HepG2 (cell line): ENCODE data around the gene SAXO2. TPM values are rescaled to one million over a fixed set of nuclear protein-coding genes. Genes with fewer than 3 reads are reported as not detected.
"Not testable (repeated sequence)": the region's sequence is repeated elsewhere in the genome, so short reads cannot be mapped to it uniquely, and the experiment has no call there.

Source experiments
- ATAC-seq: fragments of 200-7000 bp; cut with Tn5 transposase; 3 replicates; pipeline ENCODE4 v1.9.1; 2020; ENCODE audit warnings: mild to moderate bottlenecking, moderate library complexity
- BruUV-seq: library from RNA; stranded (reverse); fragments of 400-500 nt; replicated peaks from 2 replicates; lab custom pipeline; 2021; lab: Mats Ljungman, UMichigan
- CTCF ChIA-PET: fragments of 300-600 bp; formaldehyde crosslinking; extraction: SDS; loops from one replicate; lab custom pipeline; 2021; ENCODE audit warnings: low total read pairs, inconsistent platforms, low intra/inter-chr PET ratio; lab: Yijun Ruan, JAX
- POLR2A ChIA-PET: fragments of 350-600 bp; sonication (Branson Sonifier 250); formaldehyde crosslinking; loops from one replicate; lab custom pipeline; 2020; ENCODE audit warnings: antibody characterized with exemption, inconsistent platforms; lab: Yijun Ruan, JAX
- DNase-seq: peaks from one replicate; pipeline ENCODE4 v3.0.0-alpha.2; 2015; ENCODE audit warnings: low spot score
- FAIRE-seq: peaks from 3 replicates; lab custom pipeline; 2011; peaks lifted over from hg19 to GRCh38; lab: Jason Lieb, UNC
- H2AFZ ChIP-seq: one replicate; pipeline ENCODE4 v1.6.1; 2011; ENCODE audit warnings: low read length, inconsistent platforms
- H3K27ac ChIP-seq: fragments of 300-600 bp; 3 replicates; pipeline ENCODE4 v1.8.0; 2011; ENCODE audit warnings: mixed run types, mild to moderate bottlenecking, mixed read lengths, low read length, inconsistent platforms; ENCODE audit not compliant: insufficient read depth; ENCODE audit errors: extremely low read length
- H3K27me3 ChIP-seq, 2 experiments: fragments of 200-600 bp in 1 of 2; 2 replicates in 1 of 2; 3 replicates in 1 of 2; pipeline versions ENCODE4 v1.6.0 to v1.8.0; 2011; ENCODE audit warnings: low read length in 2 of 2, mild to moderate bottlenecking in 2 of 2, moderate library complexity in 2 of 2, inconsistent platforms in 1 of 2; ENCODE audit not compliant: insufficient read depth in 2 of 2, control insufficient read depth in 1 of 2
- H3K36me3 ChIP-seq, 2 experiments: fragments of 200-600 bp in 1 of 2; replicated peaks in 1 of 2; 2 replicates in 1 of 2; 3 replicates in 1 of 2; pipeline versions ENCODE4 v1.5.1 to v1.8.0; 2011; ENCODE audit warnings: low read length in 2 of 2, inconsistent platforms in 1 of 2; ENCODE audit not compliant: insufficient read depth in 2 of 2, control insufficient read depth in 1 of 2
- H3K4me1 ChIP-seq: 2 replicates; pipeline ENCODE4 v1.5.1; 2012; ENCODE audit warnings: low read length, inconsistent platforms; ENCODE audit not compliant: insufficient read depth
- H3K4me2 ChIP-seq: 2 replicates; pipeline ENCODE4 v1.6.0; 2011; ENCODE audit warnings: low read depth, low read length, inconsistent platforms
- H3K4me3 ChIP-seq, 3 experiments: fragments of 200-600 bp in 1 of 3; sonication (generic), shearing (Covaris generic) in 1 of 3; replicated peaks in 1 of 3; 2 replicates each; pipeline ENCODE4 v1.5.1; 2011 to 2016; ENCODE audit warnings: low read length in 3 of 3, inconsistent platforms in 2 of 3, low read depth in 2 of 3, mild to moderate bottlenecking in 2 of 3, control low read depth in 1 of 3, mixed read lengths in 1 of 3; ENCODE audit not compliant: insufficient read depth in 1 of 3
- H3K79me2 ChIP-seq: one replicate; pipeline ENCODE4 v1.6.1; 2011; ENCODE audit warnings: low read length, inconsistent platforms; ENCODE audit not compliant: insufficient read depth
- H3K9ac ChIP-seq: 2 replicates; pipeline ENCODE4 v1.6.0; 2011; ENCODE audit warnings: mild to moderate bottlenecking, low read depth, low read length, inconsistent platforms; ENCODE audit not compliant: insufficient read depth
- H3K9me3 ChIP-seq: 2 replicates; pipeline ENCODE4 v1.5.1; 2012; ENCODE audit warnings: mild to moderate bottlenecking, low read length
- H4K20me1 ChIP-seq: 2 replicates; pipeline ENCODE4 v1.6.0; 2011; ENCODE audit warnings: inconsistent platforms, mild to moderate bottlenecking, low read length, moderate library complexity; ENCODE audit not compliant: insufficient read depth
- CEBPG ChIP-seq: IDR thresholded peaks from 2 replicates; pipeline ENCODE4 v1.6.1; 2016
- CTCF ChIP-seq: sonication (generic); formaldehyde crosslinking; IDR thresholded peaks from 2 replicates; pipeline ENCODE4 v1.5.0; 2020; ENCODE audit warnings: mild to moderate bottlenecking, missing genetic modification reagents, moderate library complexity
- MAFK ChIP-seq, 2 experiments: IDR thresholded peaks in 1 of 2; conservative IDR thresholded peaks in 1 of 2; 2 replicates each; pipeline ENCODE4 v1.6.1; 2011; ENCODE audit warnings: improper control_type of control experiment in 2 of 2, low read length in 2 of 2
- SMC3 ChIP-seq: IDR thresholded peaks from 2 replicates; pipeline ENCODE4 v1.6.1; 2011; ENCODE audit warnings: low read length, improper control_type of control experiment
- STAG1 ChIP-seq: sonication (generic); formaldehyde crosslinking; IDR thresholded peaks from 2 replicates; pipeline ENCODE4 v1.4.0; 2020; ENCODE audit warnings: missing genetic modification reagents
- WGBS: methylation state at CpG from one replicate; pipeline ENCODE4 v1.1.6; 2017; ENCODE audit warnings: low lambda C conversion rate; 5-methylcytosine and 5-hydroxymethylcytosine counted together
- in situ Hi-C: cut with HindIII; loops from 2 replicates; pipeline ENCODE4 v1.10.0; 2017; ENCODE audit warnings: low pct_unique_long_range_greater_than_20kb; ENCODE audit not compliant: extremely low pct_ligation_motif_present
- intact Hi-C: fragments of 100-400 bp; cut with micrococcal nuclease; formaldehyde crosslinking; loops from one replicate; pipeline ENCODE4 v1.10.0; 2022; ENCODE audit not compliant: unreplicated experiment
- polyA plus RNA-seq, 8 experiments: library from polyadenylated mRNA; depleted of rRNA in 3 of 8; stranded (reverse) in 7 of 8; unstranded in 1 of 8; fragments of >200 nt; fragmentation: Illumina TruSeq in 4 of 8; extraction: Trizol in 4 of 8; gene quantifications; 2 replicates each; pipeline versions ENCODE4 v1.2.1 to v1.2.3, GENCODE V29; 2011 to 2016; ENCODE audit warnings: low read depth in 4 of 8, missing spikeins in 1 of 8, mixed read lengths in 1 of 8; ENCODE audit not compliant: insufficient read depth in 1 of 8
- total RNA-seq, 5 experiments: library from RNA; depleted of rRNA; stranded (reverse); fragments of >200 nt; fragmentation: Illumina TruSeq; extraction: Trizol; gene quantifications; 2 replicates each; pipeline ENCODE4 v1.2.3, GENCODE V29; 2016; ENCODE audit warnings: low read depth in 1 of 5

The SAXO2 gene
- total and polyA plus RNA-seq, 2 of the 13 experiments (the other 11 are each of a cell fraction or from before 2014, with no cell fraction given): 0.01 to 1.5 TPM

- H3K79me2 ChIP-seq, BruUV-seq, CTCF ChIA-PET, H3K27me3 ChIP-seq, H3K9ac ChIP-seq, H2AFZ ChIP-seq, intact Hi-C loops, H3K4me1 ChIP-seq, H3K4me3 ChIP-seq, H3K4me2 ChIP-seq, H4K20me1 ChIP-seq, H3K36me3 ChIP-seq, H3K27ac ChIP-seq, FAIRE-seq, H3K9me3 ChIP-seq, POLR2A ChIA-PET, DNase-seq, ATAC-seq, in situ Hi-C loops: not testable (repeated sequence)
- TF ChIP-seq MAFK (conservative IDR thresholded peaks at IDR 0.05 in 1 of 2, IDR thresholded peaks at IDR 0.05 in 1 of 2; ENCODE audit: low read length in 2 of 2): peak in 1 of 2 experiments; percentile 31; a peak in 1 of 4 replicates
- 94% methylated on average over 2 of the region's 2 CpGs for WGBS
Measured at GRCh38 chr15:82216092-82216491, 46.5 kb upstream of the SAXO2 start.

GRCh38 chr15:82221535-82221934 lies 41.1 kb upstream of the SAXO2 start:
- H3K4me3 ChIP-seq, POLR2A ChIA-PET, H3K79me2 ChIP-seq, BruUV-seq, H3K27me3 ChIP-seq, H3K27ac ChIP-seq, H3K9ac ChIP-seq, intact Hi-C loops, H3K9me3 ChIP-seq, H2AFZ ChIP-seq, in situ Hi-C loops, H3K36me3 ChIP-seq, CTCF ChIA-PET, H3K4me2 ChIP-seq, H3K4me1 ChIP-seq, H4K20me1 ChIP-seq: not testable (repeated sequence)
- FAIRE-seq (peak; percentile 59), ATAC-seq (peak; percentile 86), DNase-seq (peak; percentile 29)
- WGBS: 73% methylated on average over 2 of the region's 2 CpGs
- TF ChIP-seq SMC3 (0 out of 2 replicates have a peak, but pooled peaks have one; percentile 31), CEBPG (CRISPR knock-in tag) (peak; percentile 60), CTCF (CRISPR knock-in tag) (peak; percentile 57), STAG1 (peak; percentile 64)
